Pancreas (tissue), 10 donors: ENCODE measurements around the gene MUC5B. TPM values are rescaled to one million over a fixed set of nuclear protein-coding genes. Genes with fewer than 3 reads are reported as not detected.

Source experiments
- ATAC-seq, 4 donors: fragments of 200-7000 bp; cut with Tn5 transposase; one replicate each; pipeline versions ENCODE4 v1.8.0 to v1.9.1; 2020; ENCODE audit warnings: mild to moderate bottlenecking in 4 of 4, moderate library complexity in 4 of 4
- DNase-seq, 6 donors: peaks; one replicate each; pipeline ENCODE4 v3.0.0-alpha.2; 2020
- FAIRE-seq: peaks from 2 replicates; lab custom pipeline; 2012; peaks lifted over from hg19 to GRCh38; lab: Jason Lieb, UNC
- H3K27ac ChIP-seq, 4 donors: fragments of 200-600 bp; sonication (generic); 1 replicate in 3 of 4; 2 replicates in 1 of 4; pipeline versions ENCODE4 v1.5.0 to v1.8.0; 2020
- H3K27me3 ChIP-seq, 4 donors: fragments of 200-600 bp; one replicate each; pipeline ENCODE4 v1.8.0; 2021
- H3K36me3 ChIP-seq, 3 donors: fragments of 200-600 bp; sonication (generic) in 1 of 3; one replicate each; pipeline versions ENCODE4 v1.5.0 to v1.8.0; 2020 to 2021
- H3K4me1 ChIP-seq, 3 donors: fragments of 200-600 bp; one replicate each; pipeline ENCODE4 v1.8.0; 2021
- H3K4me3 ChIP-seq, 4 donors: fragments of 200-600 bp; sonication (generic) in 2 of 4; one replicate each; pipeline versions ENCODE4 v1.5.0 to v1.8.0; 2020 to 2021
- H3K9me3 ChIP-seq, 4 donors: fragments of 200-600 bp; one replicate each; pipeline ENCODE4 v1.8.0; 2021
- CTCF ChIP-seq, 4 donors: fragments of 200-600 bp; sonication (generic) in 3 of 4; IDR thresholded peaks; one replicate each; pipeline versions ENCODE4 v1.5.0 to v1.8.0; 2021; ENCODE audit warnings: antibody characterized with exemption in 4 of 4
- WGBS, 2 donors: extraction: QIAGEN DNeasy Blood & Tissue Kit; methylation state at CpG; one replicate each; pipeline ENCODE4 v1.1.7; 2013; 5-methylcytosine and 5-hydroxymethylcytosine counted together
- intact Hi-C, 3 donors: fragments of 100-400 bp; cut with DNase I; formaldehyde crosslinking; loops; one replicate each; pipeline versions ENCODE4 v1.11.1 to v1.14.2; 2022
- polyA plus RNA-seq, 2 donors: library from polyadenylated mRNA; stranded (reverse); fragments of 200-250 nt; gene quantifications; one replicate each; pipeline ENCODE4 v1.2.3, GENCODE V29; 2013
- total RNA-seq, 6 donors: library from RNA; stranded (reverse); fragmentation: NEBNext Ultra II Directional in 4 of 6; extraction: Animal tissue kit (Norgen Biotek cat#: 25700) in 4 of 6; gene quantifications; one replicate each; pipeline versions ENCODE4 v1.2.1 to v1.2.4, GENCODE V29; 2021 to 2023
- donor health status: healthy with polysubstance abuse.
- donor health status: DM: no; HTN: no; CAD: no; lungs with moderate emphysema.
- donor health status: DM: no; HTN: no; CAD: no.
- donor health status: control.
- donor health status: control.
- donor health status: Bipolar disorder and iron deficiency.
- donor health status: DM: yes; HTN: yes; CAD: no.
- donor health status: DM: no; HTN: no; CAD: no.
- donor health status: DM: no; HTN: no; CAD: no.
- donor health status: DM: yes; HTN: yes; CAD: no.

Gene MUC5B
- total and polyA plus RNA-seq, 8 donors: 5.1 to 65.4 (median 15.1) TPM

DNA sequence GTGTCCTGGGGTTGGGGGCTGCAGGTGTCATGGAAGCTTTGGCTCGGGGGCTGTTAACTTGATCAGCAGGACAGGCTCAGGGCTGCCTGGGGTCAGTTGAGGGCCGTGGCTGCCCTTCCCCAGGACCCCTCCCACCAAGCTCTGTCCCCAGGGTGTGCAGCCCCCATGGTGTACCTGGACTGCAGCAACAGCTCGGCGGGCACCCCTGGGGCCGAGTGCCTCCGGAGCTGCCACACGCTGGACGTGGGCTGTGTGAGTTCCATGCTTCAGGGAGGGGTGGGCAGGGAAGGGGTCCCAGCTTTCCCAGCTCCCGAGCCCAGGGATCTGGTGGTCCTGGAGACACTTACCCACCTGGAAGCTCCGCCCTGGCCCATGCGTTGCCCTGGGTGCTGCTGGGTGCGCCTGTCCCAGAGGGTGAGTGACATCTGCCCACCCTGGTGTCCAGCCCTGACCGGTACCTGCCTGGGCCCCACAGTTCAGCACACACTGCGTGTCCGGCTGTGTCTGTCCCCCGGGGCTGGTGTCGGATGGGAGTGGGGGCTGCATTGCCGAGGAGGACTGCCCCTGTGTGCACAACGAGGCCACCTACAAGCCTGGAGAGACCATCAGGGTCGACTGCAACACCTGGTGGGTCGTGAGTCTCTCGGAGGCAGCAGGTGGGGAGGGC is 11.3 kb downstream of the MUC5B start:
- Histone ChIP-seq H3K4me3 (no peak overlapping the region), H3K9me3 (no peaks in the 10 kb centered on the region), H3K4me1 (no peaks in the 10 kb centered on the region), H3K27me3 (no peaks in the 10 kb centered on the region), H3K27ac (no peak overlapping the region), H3K36me3 (no peaks in the 10 kb centered on the region)
- TF ChIP-seq CTCF (IDR thresholded peaks at IDR 0.05): no peak
- DNase-seq (peak in 3 of 6 donors; percentile 23 to 67 (median 52)), FAIRE-seq (no peak), ATAC-seq (no peak)
- intact Hi-C loops: no loop called here
- 69 to 70% methylated on average over 22 of the region's 22 CpGs for WGBS, 2 donors

- H3K9me3 ChIP-seq: no peaks in the 10 kb centered on the region
- ATAC-seq (no peak), FAIRE-seq (no peak), DNase-seq (peak in 3 of 6 donors; percentile 21 to 61 (median 53))
- WGBS, 2 donors: 83 to 84% methylated on average over 23 of the region's 23 CpGs
- H3K27ac ChIP-seq: no peak overlapping the region
- H3K4me1 ChIP-seq: no peaks in the 10 kb centered on the region
- intact Hi-C loops: no loop called here
- H3K36me3 ChIP-seq: no peaks in the 10 kb centered on the region
- no peaks in the 10 kb centered on the region for H3K27me3 ChIP-seq
- H3K4me3 ChIP-seq: no peak overlapping the region
- TF ChIP-seq CTCF (IDR thresholded peaks at IDR 0.05): no peak
Measured at GRCh38 chr11:1234771-1235305, 12.0 kb downstream of the MUC5B start.

- ATAC-seq (no peak), DNase-seq (peak in 3 of 6 donors; percentile 5 to 58 (median 46)), FAIRE-seq (no peak)
- intact Hi-C loops: no loop called here
- no peaks in the 10 kb centered on the region for H3K36me3 ChIP-seq
- no peak for TF ChIP-seq CTCF (IDR thresholded peaks at IDR 0.05)
- H3K4me3 ChIP-seq: no peak overlapping the region
- H3K27me3 ChIP-seq: no peaks in the 10 kb centered on the region
- WGBS, 2 donors: 63 to 72% methylated on average over 23 of the region's 23 CpGs
- no peaks in the 10 kb centered on the region for H3K4me1 ChIP-seq
- no peaks in the 10 kb centered on the region for H3K9me3 ChIP-seq
- H3K27ac ChIP-seq: no peak overlapping the region
Measured at GRCh38 chr11:1235306-1235900, 12.5 kb downstream of the MUC5B start.

DNA sequence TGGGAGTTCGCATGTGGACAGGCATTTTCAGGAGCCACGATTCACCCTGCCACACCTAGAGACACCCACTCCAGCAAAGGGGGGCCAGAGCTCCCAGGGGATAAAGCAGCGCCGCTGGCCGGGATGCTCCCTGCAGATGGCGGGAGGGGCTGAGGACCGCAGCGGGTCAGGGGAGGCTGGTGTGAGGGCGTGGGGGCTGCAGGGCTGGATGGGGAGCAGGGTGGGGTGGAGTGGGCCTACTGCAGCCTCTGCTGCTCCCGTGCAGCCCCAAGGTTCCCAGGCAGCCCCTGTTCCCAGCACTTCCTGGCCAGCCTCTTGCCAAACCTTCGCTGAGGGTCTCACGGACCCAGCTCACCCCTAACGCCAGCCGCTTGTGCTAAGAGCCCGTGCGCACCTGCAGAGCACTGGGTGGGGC is 13.0 kb downstream of the MUC5B start:
- 76 to 90% methylated on average over 14 to 16 of the region's 16 CpGs for WGBS, 2 donors
- TF ChIP-seq CTCF (IDR thresholded peaks at IDR 0.05): no peak
- intact Hi-C loops: no loop called here
- H3K27ac ChIP-seq: no peak overlapping the region
- H3K27me3 ChIP-seq: no peaks in the 10 kb centered on the region
- H3K9me3 ChIP-seq: no peaks in the 10 kb centered on the region
- no peak for FAIRE-seq
- H3K4me3 ChIP-seq: no peak overlapping the region
- no peak for ATAC-seq
- no peaks in the 10 kb centered on the region for H3K36me3 ChIP-seq
- H3K4me1 ChIP-seq: no peaks in the 10 kb centered on the region
- DNase-seq: peak in 3 of 6 donors; percentile 11 to 58 (median 49)
